Measurements from ENCODE around the gene LIFR. TPM values are rescaled to one million over a fixed set of nuclear protein-coding genes. Genes with fewer than 3 reads are reported as not detected.

The LIFR gene
- total and polyA plus RNA-seq, 7 donors, result 10.1 to 74.5 (median 28.9) TPM

GRCh38 chr5:38438757-38439156 is 117.7 kb downstream of the LIFR start:
- DNase-seq (no peak), ATAC-seq (no peak)
- no peak for TF ChIP-seq CTCF (IDR thresholded peaks at IDR 0.05)
- no peak overlapping the region for H3K4me3 ChIP-seq
- no peaks in the 10 kb centered on the region for H3K36me3 ChIP-seq (ENCODE audit: insufficient read depth in 1 of 2, low read depth in 1 of 2)
- H3K27ac ChIP-seq, result no peak overlapping the region
- no peaks in the 10 kb centered on the region for H3K9me3 ChIP-seq
- WGBS, 3 donors, result 90 to 96% (median 94%) methylated on average over 1 of the region's 1 CpG
- intact Hi-C loops (cut with DNase I), result loop anchor here in 1 of 2 donors (5.0 kb wide), 1 partner anchor 34 kb away; no protein-coding TSS in a partner anchor
- no peaks in the 10 kb centered on the region for H3K27me3 ChIP-seq (ENCODE audit: insufficient read depth in 3 of 3, low read length in 2 of 3)
- peaks cover 10% of the 10 kb centered on the region for H3K4me1 ChIP-seq

- H3K4me3 ChIP-seq, result no peak overlapping the region
- intact Hi-C loops (cut with DNase I), result loop anchor here (5.0 kb wide), 2 partner anchors 37 to 367 kb away; no protein-coding TSS in a partner anchor
- H3K9me3 ChIP-seq, result no peaks in the 10 kb centered on the region
- DNase-seq (no peak), ATAC-seq (no peak)
- H3K4me1 ChIP-seq, result peaks cover 20% of the 10 kb centered on the region
- H3K27me3 ChIP-seq (ENCODE audit: insufficient read depth in 3 of 3, low read length in 2 of 3), result no peaks in the 10 kb centered on the region
- no peak overlapping the region for H3K27ac ChIP-seq
- H3K36me3 ChIP-seq (ENCODE audit: insufficient read depth in 1 of 2, low read depth in 1 of 2), result no peaks in the 10 kb centered on the region
- no peak for TF ChIP-seq CTCF (IDR thresholded peaks at IDR 0.05)
- WGBS, 3 donors, result 46 to 65% (median 49%) methylated on average over 7 of the region's 7 CpGs
These were observed 121.3 kb downstream of the LIFR start for GRCh38 chr5:38434966-38435705.

GRCh38 chr5:38433160-38433861 is 123.1 kb downstream of the LIFR start:
- 3 to 16% (median 7%) methylated on average over 6 of the region's 6 CpGs for WGBS, 3 donors
- H3K27me3 ChIP-seq (ENCODE audit: insufficient read depth in 3 of 3, low read length in 2 of 3), result no peaks in the 10 kb centered on the region

GRCh38 chr5:38431242-38431853 is 125.1 kb downstream of the LIFR start:
- H3K36me3 ChIP-seq (ENCODE audit: insufficient read depth in 1 of 2, low read depth in 1 of 2), result no peaks in the 10 kb centered on the region
- H3K27ac ChIP-seq, result no peak overlapping the region
- H3K9me3 ChIP-seq, result no peaks in the 10 kb centered on the region
- peaks cover 27% of the 10 kb centered on the region for H3K4me1 ChIP-seq
- no peak for TF ChIP-seq CTCF (IDR thresholded peaks at IDR 0.05)
- no peaks in the 10 kb centered on the region for H3K27me3 ChIP-seq (ENCODE audit: insufficient read depth in 3 of 3, low read length in 2 of 3)
- DNase-seq, result no peak
- no peak overlapping the region for H3K4me3 ChIP-seq
- ATAC-seq, result no peak
- WGBS, 3 donors, result 96 to 100% (median 98%) methylated on average over 1 of the region's 1 CpG
- intact Hi-C loops (cut with DNase I), result loop anchor here in 1 of 2 donors (5.0 kb wide), 1 partner anchor 371 kb away; no protein-coding TSS in a partner anchor

More at GRCh38 chr5:38433160-38433861, 123.1 kb downstream of the LIFR start:
- Histone ChIP-seq H3K27ac (peak overlapping the region; percentile 58), H3K9me3 (no peaks in the 10 kb centered on the region), H3K4me1 (peaks cover 20% of the 10 kb centered on the region), H3K36me3 (ENCODE audit: insufficient read depth in 1 of 2, low read depth in 1 of 2) (no peaks in the 10 kb centered on the region), H3K4me3 (no peak overlapping the region)
- DNase-seq (no peak), ATAC-seq (peak; percentile 65 to 74 (median 72))
- no peak for TF ChIP-seq CTCF (IDR thresholded peaks at IDR 0.05)
- intact Hi-C loops (cut with DNase I), result loop anchor here in 1 of 2 donors (5.0 kb wide), 1 partner anchor 369 kb away; no protein-coding TSS in a partner anchor

Measured in psoas muscle (tissue), 8 donors.